Measurements from ENCODE around the gene NT5DC4. TPM values are rescaled to one million over a fixed set of nuclear protein-coding genes. Genes with fewer than 3 reads are reported as not detected.

The NT5DC4 gene
- not detected in 2 replicates for total RNA-seq

- Histone ChIP-seq H3K4me3 (ENCODE audit: low read depth, low read length) (no peak within 1 kb of the TSS), H3K36me3 (ENCODE audit: control insufficient read depth, insufficient read depth, low read length) (no peaks in the 10 kb centered on the region), H3K27me3 (ENCODE audit: control insufficient read depth, insufficient read depth, low read length) (no peaks in the 10 kb centered on the region)
- DNase-seq (ENCODE audit: low read depth) (no peak), FAIRE-seq (no peak)
- no peak for TF ChIP-seq CTCF (IDR thresholded peaks at IDR 0.05; ENCODE audit: insufficient read depth, low read length, severe bottlenecking)
Observed at GRCh38 chr2:112720785-112721184, at the start of gene NT5DC4. NT5DC4 (plus strand) TSS chr2:112721020; CDS start chr2:112721080, 60 bp downstream.

GRCh38 chr2:112671801-112672200 lies 49.0 kb upstream of the NT5DC4 start:
- no peak for DNase-seq (ENCODE audit: low read depth)

GRCh38 chr2:112673008-112673407 lies 47.8 kb upstream of the NT5DC4 start:
- Histone ChIP-seq H3K36me3 (ENCODE audit: control insufficient read depth, insufficient read depth, low read length) (no peaks in the 10 kb centered on the region), H3K4me3 (ENCODE audit: low read depth, low read length) (no peak overlapping the region), H3K27me3 (ENCODE audit: control insufficient read depth, insufficient read depth, low read length) (no peaks in the 10 kb centered on the region)
- no peak for TF ChIP-seq CTCF (IDR thresholded peaks at IDR 0.05; ENCODE audit: insufficient read depth, low read length, severe bottlenecking)
- DNase-seq (ENCODE audit: low read depth), result no peak
- FAIRE-seq, result no peak

More at GRCh38 chr2:112671801-112672200, 49.0 kb upstream of the NT5DC4 start:
- TF ChIP-seq CTCF (IDR thresholded peaks at IDR 0.05; ENCODE audit: insufficient read depth, low read length, severe bottlenecking), result no peak
- Histone ChIP-seq H3K27me3 (ENCODE audit: control insufficient read depth, insufficient read depth, low read length) (no peaks in the 10 kb centered on the region), H3K36me3 (ENCODE audit: control insufficient read depth, insufficient read depth, low read length) (no peaks in the 10 kb centered on the region), H3K4me3 (ENCODE audit: low read depth, low read length) (no peak overlapping the region)
- FAIRE-seq, result no peak

GRCh38 chr2:112674229-112674628 lies 46.6 kb upstream of the NT5DC4 start:
- DNase-seq (ENCODE audit: low read depth), result no peak
- no peak for FAIRE-seq
- no peak overlapping the region for H3K4me3 ChIP-seq (ENCODE audit: low read depth, low read length)
- no peaks in the 10 kb centered on the region for H3K36me3 ChIP-seq (ENCODE audit: control insufficient read depth, insufficient read depth, low read length)
- no peaks in the 10 kb centered on the region for H3K27me3 ChIP-seq (ENCODE audit: control insufficient read depth, insufficient read depth, low read length)
- TF ChIP-seq CTCF (IDR thresholded peaks at IDR 0.05; ENCODE audit: insufficient read depth, low read length, severe bottlenecking), result no peak

- no peaks in the 10 kb centered on the region for H3K27me3 ChIP-seq (ENCODE audit: control insufficient read depth, insufficient read depth, low read length)
- DNase-seq (ENCODE audit: low read depth) (peak; percentile 84), FAIRE-seq (no peak)
- no peaks in the 10 kb centered on the region for H3K36me3 ChIP-seq (ENCODE audit: control insufficient read depth, insufficient read depth, low read length)
- H3K4me3 ChIP-seq (ENCODE audit: low read depth, low read length), result no peak overlapping the region
- TF ChIP-seq CTCF (IDR thresholded peaks at IDR 0.05; ENCODE audit: insufficient read depth, low read length, severe bottlenecking), result no peak
Observed at GRCh38 chr2:112679484-112679883, 41.3 kb upstream of the NT5DC4 start.

- no peak for FAIRE-seq
- no peaks in the 10 kb centered on the region for H3K27me3 ChIP-seq (ENCODE audit: control insufficient read depth, insufficient read depth, low read length)
Observed at GRCh38 chr2:112680666-112681101, 40.1 kb upstream of the NT5DC4 start.

More at GRCh38 chr2:112680666-112681101, 40.1 kb upstream of the NT5DC4 start:
- H3K4me3 ChIP-seq (ENCODE audit: low read depth, low read length), result no peak overlapping the region
- no peak for TF ChIP-seq CTCF (IDR thresholded peaks at IDR 0.05; ENCODE audit: insufficient read depth, low read length, severe bottlenecking)
- H3K36me3 ChIP-seq (ENCODE audit: control insufficient read depth, insufficient read depth, low read length), result no peaks in the 10 kb centered on the region
- DNase-seq (ENCODE audit: low read depth), result no peak

Measured in bronchial epithelial cell (primary cell).